Uterus (tissue), 4 donors: Measurements from ENCODE around the gene SWI5. TPM values are rescaled to one million over a fixed set of nuclear protein-coding genes. Genes with fewer than 3 reads are reported as not detected.

Experiments
- DNase-seq, 2 donors: peaks; one replicate each; pipeline ENCODE4 v3.0.0-alpha.2; 2019 to 2020
- H3K27ac ChIP-seq, 2 donors: fragments of 200-600 bp; sonication (generic); 1 replicate in 1 of 2; 2 replicates in 1 of 2; pipeline ENCODE4 v1.5.1; 2016 to 2018
- H3K27me3 ChIP-seq, 2 donors: fragments of 200-600 bp; sonication (generic); one replicate each; pipeline ENCODE4 v1.5.1; 2018 to 2019; ENCODE audit warnings: control low read depth in 1 of 2
- H3K36me3 ChIP-seq, 2 donors: fragments of 200-600 bp; sonication (generic); one replicate each; pipeline ENCODE4 v1.5.1; 2019; ENCODE audit warnings: control low read depth in 1 of 2
- H3K4me1 ChIP-seq, 2 donors: fragments of 200-600 bp; sonication (generic); one replicate each; pipeline ENCODE4 v1.5.1; 2018 to 2019; ENCODE audit warnings: control low read depth in 1 of 2
- H3K4me3 ChIP-seq, 2 donors: fragments of 200-600 bp; sonication (generic); 1 replicate in 1 of 2; 2 replicates in 1 of 2; pipeline ENCODE4 v1.5.1; 2018 to 2019; ENCODE audit warnings: mild to moderate bottlenecking in 1 of 2
- H3K9me3 ChIP-seq, 2 donors: fragments of 200-600 bp; sonication (generic); one replicate each; pipeline ENCODE4 v1.5.1; 2019; ENCODE audit warnings: control low read depth in 1 of 2
- POLR2A ChIP-seq, 2 donors: fragments of 450-650 bp; IDR thresholded peaks; one replicate each; pipeline ENCODE4 v1.6.1; 2016; ENCODE audit warnings: antibody characterized with exemption in 2 of 2, mild to moderate bottlenecking in 1 of 2, moderate library complexity in 1 of 2
- intact Hi-C: fragments of 100-400 bp; cut with DNase I; formaldehyde crosslinking; loops from one replicate; pipeline ENCODE4 v1.15.1; 2023; ENCODE audit warnings: low total_unique reads
- total RNA-seq, 4 donors: library from RNA; depleted of rRNA in 3 of 4; stranded (reverse); fragments of >200 nt in 3 of 4; gene quantifications; one replicate each; pipeline versions ENCODE4 v1.1.0 to v1.2.4, GENCODE V29; 2014 to 2023
- TF ChIP-seq, protein P1 (sequence below), 4 experiments: fragments of 200-600 bp in 2 of 4; fragments of 450-650 bp in 2 of 4; sonication (generic) in 2 of 4; IDR thresholded peaks; one replicate each; pipeline ENCODE4 v1.5.1; 2016 to 2019; ENCODE audit warnings: antibody characterized with exemption in 4 of 4, mild to moderate bottlenecking in 2 of 4, moderate library complexity in 1 of 4
- donor health status: DM: yes; HTN: yes; CAD: no.

The SWI5 gene
- total RNA-seq, 4 donors from 2014 or later, result 10.3 to 86.1 (median 19.3) TPM

DNA sequence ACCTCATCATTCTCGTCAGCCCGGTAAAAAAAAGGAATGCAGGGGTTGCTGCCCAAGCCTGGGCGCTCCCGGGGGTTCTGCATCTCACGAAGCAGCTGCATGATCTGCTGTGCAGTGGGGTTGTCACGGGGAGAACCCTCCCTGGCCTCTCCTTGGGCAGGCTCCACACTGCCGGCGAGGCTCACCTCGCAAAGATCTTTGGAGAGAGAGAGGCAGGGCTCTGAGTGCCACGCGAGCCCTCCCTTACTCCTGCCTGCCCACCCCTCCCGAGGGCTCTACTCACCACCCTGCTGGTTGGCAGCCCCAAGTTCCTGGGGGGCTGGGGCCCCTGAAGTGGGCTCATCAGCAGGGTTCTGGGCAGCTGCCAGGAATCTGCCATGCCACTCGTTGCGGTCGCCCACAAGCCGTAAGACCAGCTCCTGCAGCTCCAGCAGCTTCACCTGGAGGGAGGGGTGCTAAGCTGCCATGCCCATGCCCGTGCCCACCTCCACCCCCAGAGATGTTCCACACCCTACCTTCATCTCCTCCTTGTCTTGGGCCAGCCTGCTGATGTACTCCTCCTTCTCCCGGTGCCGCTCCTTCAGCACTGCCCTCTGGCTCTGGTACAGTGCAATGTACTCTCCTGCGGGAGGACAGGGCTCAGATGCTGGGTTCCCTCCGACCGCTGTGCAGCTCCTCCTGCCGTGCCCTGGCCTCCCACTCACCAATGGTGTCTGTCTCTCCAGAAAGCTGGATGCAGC lies 18.8 kb upstream of the SWI5 start:
- Histone ChIP-seq H3K4me1 (no peaks in the 10 kb centered on the region), H3K27ac (no peak overlapping the region), H3K4me3 (no peak overlapping the region), H3K9me3 (no peaks in the 10 kb centered on the region), H3K27me3 (no peaks in the 10 kb centered on the region), H3K36me3 (no peaks in the 10 kb centered on the region)
- intact Hi-C loops, result no loop called here
- no peak for TF ChIP-seq POLR2A (IDR thresholded peaks at IDR 0.05)
- TF ChIP-seq, protein P1, sequence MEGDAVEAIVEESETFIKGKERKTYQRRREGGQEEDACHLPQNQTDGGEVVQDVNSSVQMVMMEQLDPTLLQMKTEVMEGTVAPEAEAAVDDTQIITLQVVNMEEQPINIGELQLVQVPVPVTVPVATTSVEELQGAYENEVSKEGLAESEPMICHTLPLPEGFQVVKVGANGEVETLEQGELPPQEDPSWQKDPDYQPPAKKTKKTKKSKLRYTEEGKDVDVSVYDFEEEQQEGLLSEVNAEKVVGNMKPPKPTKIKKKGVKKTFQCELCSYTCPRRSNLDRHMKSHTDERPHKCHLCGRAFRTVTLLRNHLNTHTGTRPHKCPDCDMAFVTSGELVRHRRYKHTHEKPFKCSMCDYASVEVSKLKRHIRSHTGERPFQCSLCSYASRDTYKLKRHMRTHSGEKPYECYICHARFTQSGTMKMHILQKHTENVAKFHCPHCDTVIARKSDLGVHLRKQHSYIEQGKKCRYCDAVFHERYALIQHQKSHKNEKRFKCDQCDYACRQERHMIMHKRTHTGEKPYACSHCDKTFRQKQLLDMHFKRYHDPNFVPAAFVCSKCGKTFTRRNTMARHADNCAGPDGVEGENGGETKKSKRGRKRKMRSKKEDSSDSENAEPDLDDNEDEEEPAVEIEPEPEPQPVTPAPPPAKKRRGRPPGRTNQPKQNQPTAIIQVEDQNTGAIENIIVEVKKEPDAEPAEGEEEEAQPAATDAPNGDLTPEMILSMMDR (IDR thresholded peaks at IDR 0.05), result no peak
- no peak for DNase-seq

DNA sequence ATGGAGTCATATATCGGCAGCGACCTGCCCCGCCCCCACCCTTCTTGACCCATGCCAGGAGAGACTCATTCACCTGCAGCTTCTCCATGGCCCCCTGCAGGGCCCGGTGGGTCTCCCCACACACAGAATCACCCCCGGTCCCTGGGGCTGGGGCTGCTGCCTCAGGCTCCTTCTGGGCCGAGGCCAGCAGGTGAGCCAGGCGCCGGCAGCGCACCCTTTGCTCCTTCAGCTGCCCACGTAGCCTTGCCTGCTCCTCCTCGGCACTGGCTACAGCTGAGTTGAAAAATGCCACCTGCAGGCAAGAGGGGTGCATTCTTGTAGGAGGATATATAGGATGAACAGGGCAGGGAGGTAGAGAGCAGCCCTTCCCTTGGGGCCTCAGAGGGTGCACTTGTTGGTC lies 18.2 kb upstream of the SWI5 start:
- no peak for DNase-seq

DNA sequence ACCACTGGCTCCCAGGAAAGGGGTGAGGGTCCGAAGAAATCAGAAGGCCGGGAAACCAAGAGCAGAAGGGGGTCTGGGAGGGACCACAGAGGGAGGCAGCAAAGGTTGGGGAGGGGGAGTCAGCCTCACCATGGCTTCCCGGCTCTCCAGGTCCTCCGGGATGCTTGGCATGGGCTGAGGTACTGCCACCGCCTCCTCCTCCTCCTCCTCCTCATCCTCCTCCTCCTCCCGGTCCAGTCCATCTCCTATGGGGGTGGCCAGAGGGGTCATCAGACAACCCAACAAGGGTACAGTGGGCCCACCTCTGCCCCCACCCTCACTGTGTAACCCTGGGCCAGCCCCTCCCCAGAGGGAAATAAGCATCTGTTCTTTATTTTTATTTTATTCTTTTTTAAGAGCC lies 17.8 kb upstream of the SWI5 start:
- Histone ChIP-seq H3K4me1 (no peaks in the 10 kb centered on the region), H3K36me3 (no peaks in the 10 kb centered on the region), H3K27ac (no peak overlapping the region), H3K27me3 (no peaks in the 10 kb centered on the region), H3K9me3 (no peaks in the 10 kb centered on the region), H3K4me3 (no peak overlapping the region)
- intact Hi-C loops, result no loop called here
- TF ChIP-seq, protein P1 (IDR thresholded peaks at IDR 0.05), result no peak
- TF ChIP-seq POLR2A (IDR thresholded peaks at IDR 0.05), result no peak
- DNase-seq, result no peak

More for the DNA sequence above, 18.2 kb upstream of the SWI5 start:
- intact Hi-C loops, result no loop called here
- H3K4me1 ChIP-seq, result no peaks in the 10 kb centered on the region
- H3K27ac ChIP-seq, result no peak overlapping the region
- no peaks in the 10 kb centered on the region for H3K36me3 ChIP-seq
- no peaks in the 10 kb centered on the region for H3K27me3 ChIP-seq
- H3K9me3 ChIP-seq, result no peaks in the 10 kb centered on the region
- TF ChIP-seq, protein P1 (IDR thresholded peaks at IDR 0.05), result no peak
- TF ChIP-seq POLR2A (IDR thresholded peaks at IDR 0.05), result no peak
- H3K4me3 ChIP-seq, result no peak overlapping the region

DNA sequence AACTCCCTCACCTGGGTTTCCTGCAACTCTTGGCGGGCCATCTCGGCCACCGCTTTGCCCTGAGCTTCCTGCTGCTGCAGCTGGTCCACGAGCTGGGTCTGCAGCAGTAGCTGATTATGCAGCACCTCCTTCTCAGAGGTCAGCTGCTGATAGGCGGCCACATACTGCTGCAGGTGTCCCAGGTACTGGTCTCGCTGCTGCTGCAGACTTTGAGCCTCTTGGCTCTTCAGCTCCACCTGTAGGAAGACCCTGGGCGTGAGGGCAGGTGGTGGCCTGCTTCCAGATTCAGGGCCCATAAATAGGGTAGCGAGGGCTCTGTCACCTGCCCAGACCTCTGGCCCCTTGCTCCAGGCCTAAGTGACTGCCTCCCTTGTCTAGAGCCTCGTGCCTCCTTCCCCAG lies 16.9 kb upstream of the SWI5 start:
- no peak for DNase-seq
- Histone ChIP-seq H3K27ac (no peak overlapping the region), H3K27me3 (no peaks in the 10 kb centered on the region), H3K4me1 (no peaks in the 10 kb centered on the region), H3K9me3 (no peaks in the 10 kb centered on the region), H3K4me3 (no peak overlapping the region), H3K36me3 (no peaks in the 10 kb centered on the region)
- TF ChIP-seq, protein P1 (IDR thresholded peaks at IDR 0.05), result no peak
- no peak for TF ChIP-seq POLR2A (IDR thresholded peaks at IDR 0.05)
- intact Hi-C loops, result no loop called here

DNA sequence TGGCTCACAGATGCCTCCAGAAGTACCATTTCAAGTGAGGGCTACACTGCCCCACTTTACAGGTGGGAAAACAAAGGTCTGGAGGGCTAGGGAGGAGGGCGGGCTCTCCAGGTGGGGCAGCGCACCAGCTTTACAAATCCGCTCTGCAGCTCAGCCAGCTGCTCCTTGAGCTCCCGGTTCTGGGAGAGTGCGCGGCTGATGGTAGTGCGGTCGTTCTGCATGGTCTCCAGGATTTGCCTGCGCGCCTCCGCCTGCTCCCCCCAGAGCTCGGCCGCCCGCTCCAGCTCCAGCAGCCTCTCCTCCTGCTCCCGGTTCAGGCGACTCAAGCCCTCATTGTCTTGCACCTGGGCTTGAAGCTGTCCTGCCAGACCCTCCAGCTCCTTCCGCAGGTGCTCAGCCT lies 15.7 kb upstream of the SWI5 start:
- intact Hi-C loops, result no loop called here
- TF ChIP-seq POLR2A (IDR thresholded peaks at IDR 0.05), result no peak
- TF ChIP-seq, protein P1 (IDR thresholded peaks at IDR 0.05), result no peak
- Histone ChIP-seq H3K4me1 (no peaks in the 10 kb centered on the region), H3K27ac (no peak overlapping the region), H3K36me3 (no peaks in the 10 kb centered on the region), H3K9me3 (no peaks in the 10 kb centered on the region), H3K4me3 (no peak overlapping the region), H3K27me3 (no peaks in the 10 kb centered on the region)
- no peak for DNase-seq
